Thyroid gland (tissue), 4 donors: ENCODE results near the gene SORCS2.

Source experiments
- POLR2A ChIP-seq, 2 donors: fragments of 450-650 bp; IDR thresholded peaks; one replicate each; pipeline ENCODE4 v1.6.1; 2017; ENCODE audit warnings: antibody characterized with exemption in 2 of 2, mild to moderate bottlenecking in 2 of 2, moderate library complexity in 1 of 2
- TF ChIP-seq, protein P1 (sequence below), 6 experiments: fragments of 200-600 bp in 3 of 6; fragments of 450-650 bp in 3 of 6; sonication (generic) in 3 of 6; IDR thresholded peaks; one replicate each; pipeline ENCODE4 v1.5.1; 2016 to 2019; ENCODE audit warnings: antibody characterized with exemption in 6 of 6, mild to moderate bottlenecking in 2 of 6, inconsistent platforms in 1 of 6, moderate library complexity in 1 of 6

DNA sequence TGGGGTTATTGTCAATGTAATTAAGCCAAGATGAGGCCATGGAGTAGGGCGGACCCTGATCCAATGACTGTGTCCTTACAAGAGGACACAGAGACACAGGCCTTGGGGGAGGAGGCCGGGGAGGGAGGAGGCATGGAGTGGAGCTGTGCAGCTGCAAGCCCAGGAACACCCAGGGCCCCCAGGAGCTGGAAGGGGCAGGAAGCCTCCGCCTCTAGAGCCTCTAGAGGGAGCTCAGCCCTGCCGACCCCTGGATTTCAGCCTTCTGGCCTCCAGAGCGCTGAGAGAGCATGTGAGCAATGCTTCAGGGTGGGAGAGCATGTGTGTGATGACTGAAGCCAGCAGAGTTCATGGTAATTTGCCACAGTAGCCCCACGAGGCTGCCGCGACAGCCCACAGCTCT, 512.7 kb downstream of the SORCS2 start:
- TF ChIP-seq, protein P1, sequence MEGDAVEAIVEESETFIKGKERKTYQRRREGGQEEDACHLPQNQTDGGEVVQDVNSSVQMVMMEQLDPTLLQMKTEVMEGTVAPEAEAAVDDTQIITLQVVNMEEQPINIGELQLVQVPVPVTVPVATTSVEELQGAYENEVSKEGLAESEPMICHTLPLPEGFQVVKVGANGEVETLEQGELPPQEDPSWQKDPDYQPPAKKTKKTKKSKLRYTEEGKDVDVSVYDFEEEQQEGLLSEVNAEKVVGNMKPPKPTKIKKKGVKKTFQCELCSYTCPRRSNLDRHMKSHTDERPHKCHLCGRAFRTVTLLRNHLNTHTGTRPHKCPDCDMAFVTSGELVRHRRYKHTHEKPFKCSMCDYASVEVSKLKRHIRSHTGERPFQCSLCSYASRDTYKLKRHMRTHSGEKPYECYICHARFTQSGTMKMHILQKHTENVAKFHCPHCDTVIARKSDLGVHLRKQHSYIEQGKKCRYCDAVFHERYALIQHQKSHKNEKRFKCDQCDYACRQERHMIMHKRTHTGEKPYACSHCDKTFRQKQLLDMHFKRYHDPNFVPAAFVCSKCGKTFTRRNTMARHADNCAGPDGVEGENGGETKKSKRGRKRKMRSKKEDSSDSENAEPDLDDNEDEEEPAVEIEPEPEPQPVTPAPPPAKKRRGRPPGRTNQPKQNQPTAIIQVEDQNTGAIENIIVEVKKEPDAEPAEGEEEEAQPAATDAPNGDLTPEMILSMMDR (IDR thresholded peaks at IDR 0.05), result no peak
- TF ChIP-seq POLR2A (IDR thresholded peaks at IDR 0.05), result no peak
